GM19467 (cell line): ENCODE data around the gene VMP1.
A peak's percentile ranks its signal among the peaks of the same experiment; 100 is the strongest.

Source experiments
- ATAC-seq: cut with Tn5 transposase; IDR thresholded peaks from one replicate; pipeline ENCODE4 v1.9.1; 2021; ENCODE audit warnings: mild to moderate bottlenecking, moderate library complexity; ENCODE audit not compliant: unreplicated experiment

Gene VMP1

DNA sequence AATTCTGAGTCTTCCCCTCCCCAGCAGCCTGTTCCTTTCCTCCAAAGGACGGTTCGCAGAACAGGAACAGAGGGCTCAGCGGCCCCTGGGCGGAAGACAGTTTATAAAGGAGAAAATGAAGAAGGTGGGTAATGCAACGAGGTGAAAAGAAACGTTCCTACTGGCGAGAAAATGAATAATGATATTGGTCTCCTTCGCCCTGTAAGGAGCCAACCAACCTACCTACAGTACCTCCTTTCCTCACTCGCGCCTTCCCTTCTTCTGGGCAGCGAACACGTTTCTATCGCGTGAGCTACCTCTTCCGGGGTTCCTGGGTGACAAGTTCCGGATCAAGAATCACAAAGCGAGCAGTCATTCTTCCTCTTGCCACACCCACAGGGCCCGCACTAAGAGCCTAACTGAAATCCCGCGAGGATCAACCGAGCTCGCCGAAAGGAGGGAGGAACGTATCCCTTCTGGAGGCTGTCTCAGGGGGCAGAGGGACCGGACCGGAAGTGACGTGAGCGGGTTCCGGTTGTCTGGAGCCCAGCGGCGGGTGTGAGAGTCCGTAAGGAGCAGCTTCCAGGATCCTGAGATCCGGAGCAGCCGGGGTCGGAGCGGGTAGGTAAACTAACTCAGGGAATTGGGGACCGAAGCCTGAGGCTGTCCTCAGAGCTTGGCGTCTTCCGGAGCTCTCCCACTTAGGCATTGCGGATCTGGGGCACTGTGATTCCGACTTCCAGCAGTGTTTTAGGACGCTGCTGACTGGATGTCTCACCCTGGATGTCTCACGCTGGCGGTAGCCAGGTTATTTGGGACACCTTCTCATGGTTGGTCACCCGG is at the start of gene VMP1, which contains the start of gene PTRH2:
Gene VMP1, plus strand, starts transcription at position 506 of the 822 bp plus-strand sequence. CDS start 23,793 bp downstream, outside the sequence.
Gene PTRH2, minus strand, starts transcription at position 282 of the 822 bp plus-strand sequence. CDS start 9,452 bp downstream, outside the sequence.
- peak; percentile 90 for ATAC-seq

GRCh38 chr17:59666235-59666634 is 41.2 kb upstream of the VMP1 start:
- no peak for ATAC-seq

GRCh38 chr17:59668816-59669215 is 38.6 kb upstream of the VMP1 start:
- no peak for ATAC-seq

DNA sequence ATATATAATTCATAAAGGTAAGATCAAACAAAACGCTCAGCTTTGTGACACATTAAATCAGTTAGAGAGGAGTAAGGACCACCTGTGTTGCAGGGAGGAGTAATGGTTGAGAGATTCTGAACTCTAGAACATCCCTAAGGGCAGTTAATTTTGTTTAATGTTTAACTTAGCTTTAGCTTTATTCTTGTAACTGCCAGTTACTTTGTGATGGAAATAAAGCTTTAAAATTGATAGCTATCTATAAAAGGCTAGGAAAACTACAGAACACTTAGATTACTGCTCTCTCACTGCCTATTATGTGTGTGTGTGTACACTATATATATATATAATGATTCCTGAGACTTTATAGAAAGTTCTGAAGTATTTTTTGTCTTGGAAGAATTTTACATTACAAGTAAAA is 38.0 kb upstream of the VMP1 start:
- no peak for ATAC-seq

DNA sequence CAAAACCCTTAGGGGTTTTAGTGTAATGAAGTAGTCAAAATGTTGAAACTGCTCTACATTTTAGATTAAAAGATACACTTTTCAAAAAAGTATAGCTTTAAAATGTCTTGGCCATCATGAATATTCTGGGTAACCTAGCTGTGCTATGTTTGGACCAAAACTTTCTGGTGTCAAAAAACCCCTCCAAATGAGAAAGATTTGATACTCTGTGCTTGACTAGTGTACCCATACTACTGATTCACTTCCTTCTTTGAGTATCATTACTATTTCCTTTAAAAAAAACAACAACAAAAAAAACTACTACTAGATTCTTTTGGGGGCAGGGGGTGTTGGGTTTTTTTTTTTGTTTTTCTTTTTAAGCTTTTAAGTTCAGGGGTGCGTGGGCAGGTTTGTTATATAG is 37.5 kb upstream of the VMP1 start:
- ATAC-seq, result no peak

GRCh38 chr17:59671386-59671785 is 36.1 kb upstream of the VMP1 start:
- ATAC-seq, result no peak

- ATAC-seq, result no peak
Observed at GRCh38 chr17:59675231-59675630, 32.2 kb upstream of the VMP1 start.

DNA sequence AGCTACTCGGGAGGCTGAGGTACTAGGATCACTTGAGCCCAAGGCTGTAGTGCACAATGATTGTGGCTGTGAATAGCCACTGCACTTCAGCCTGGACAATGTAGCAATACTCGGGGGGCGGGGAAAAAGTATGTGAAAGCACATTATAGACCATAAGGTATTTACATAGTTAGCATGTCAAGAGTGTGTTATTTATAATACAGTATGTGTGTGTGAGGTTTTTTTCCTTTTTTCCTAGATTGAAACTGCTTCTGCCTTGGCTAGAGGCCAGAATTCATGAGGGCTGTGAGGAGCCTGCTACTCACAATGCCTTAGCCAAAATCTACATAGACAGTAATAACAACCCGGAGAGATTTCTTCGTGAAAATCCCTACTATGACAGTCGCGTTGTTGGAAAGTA is 30.7 kb upstream of the VMP1 start:
- no peak for ATAC-seq

DNA sequence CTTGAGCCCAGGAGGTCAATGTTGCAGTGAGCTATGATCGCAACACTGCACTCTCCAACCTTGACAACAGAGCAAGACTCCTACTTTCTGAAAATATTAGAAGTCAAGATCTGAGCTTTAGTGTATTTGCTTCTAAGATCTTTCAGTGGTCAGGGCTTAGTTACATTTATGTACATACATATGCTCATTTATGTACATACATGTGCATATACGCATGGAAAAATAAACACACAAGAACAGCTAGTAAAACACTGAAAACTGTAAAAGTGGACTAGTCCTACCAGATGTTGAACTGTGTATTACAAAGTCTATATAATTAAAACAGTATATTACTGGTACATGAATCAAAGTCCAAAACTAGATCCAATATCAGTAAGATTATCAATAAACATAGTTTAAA is 28.5 kb upstream of the VMP1 start:
- ATAC-seq, result no peak

GRCh38 chr17:59680314-59680713 is 27.1 kb upstream of the VMP1 start:
- no peak for ATAC-seq

DNA sequence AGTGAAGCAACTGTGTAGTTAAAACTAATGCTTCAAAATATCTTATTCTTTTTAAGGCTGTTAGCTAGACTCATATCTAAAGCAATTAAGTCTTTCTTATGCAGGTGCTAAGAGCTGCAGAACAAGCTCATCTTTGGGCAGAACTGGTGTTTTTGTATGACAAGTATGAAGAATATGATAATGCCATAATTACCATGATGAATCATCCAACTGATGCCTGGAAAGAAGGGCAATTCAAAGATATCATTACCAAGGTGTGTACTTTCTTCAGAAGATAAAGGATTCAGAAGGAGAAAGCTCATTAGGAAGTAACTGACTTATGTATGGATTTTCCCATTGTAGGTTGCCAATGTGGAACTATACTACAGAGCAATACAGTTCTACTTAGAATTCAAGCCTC is 24.2 kb upstream of the VMP1 start:
- no peak for ATAC-seq

DNA sequence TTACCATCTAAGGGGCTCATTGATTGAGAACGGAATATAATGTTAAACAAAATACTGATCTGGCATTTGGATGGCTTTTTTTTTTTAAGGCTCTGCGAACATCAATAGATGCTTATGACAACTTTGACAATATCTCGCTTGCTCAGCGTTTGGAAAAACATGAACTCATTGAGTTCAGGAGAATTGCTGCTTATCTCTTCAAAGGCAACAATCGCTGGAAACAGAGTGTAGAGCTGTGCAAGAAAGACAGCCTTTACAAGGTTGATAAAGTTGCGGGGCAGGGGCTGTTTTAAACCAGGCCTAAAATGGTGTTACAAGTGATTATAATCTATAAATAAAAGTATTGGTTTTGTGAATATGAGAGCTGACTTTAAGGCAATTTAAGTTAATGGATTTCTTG is 22.5 kb upstream of the VMP1 start:
- ATAC-seq, result no peak

- no peak for ATAC-seq
Observed at GRCh38 chr17:59688008-59688407, 19.4 kb upstream of the VMP1 start.

GRCh38 chr17:59688496-59688895 is 19.0 kb upstream of the VMP1 start:
- no peak for ATAC-seq

DNA sequence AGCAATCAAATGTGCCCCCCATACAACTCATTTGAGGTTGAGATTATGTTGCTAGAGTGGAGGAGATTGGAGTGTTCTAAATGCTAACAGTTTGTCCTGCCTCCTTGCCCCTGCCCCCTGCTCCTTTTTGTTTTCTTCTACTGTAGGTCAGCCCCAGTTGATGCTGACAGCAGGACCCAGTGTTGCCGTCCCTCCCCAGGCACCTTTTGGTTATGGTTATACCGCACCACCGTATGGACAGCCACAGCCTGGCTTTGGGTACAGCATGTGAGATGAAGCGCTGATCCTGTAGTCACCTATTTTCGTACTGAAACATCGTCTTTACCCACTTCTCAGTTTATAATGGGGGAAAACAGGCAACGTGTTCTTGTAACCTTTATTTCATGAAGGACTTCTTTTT is 13.9 kb upstream of the VMP1 start:
- ATAC-seq, result no peak

- no peak for ATAC-seq
Observed at GRCh38 chr17:59694344-59694743, 13.1 kb upstream of the VMP1 start.

DNA sequence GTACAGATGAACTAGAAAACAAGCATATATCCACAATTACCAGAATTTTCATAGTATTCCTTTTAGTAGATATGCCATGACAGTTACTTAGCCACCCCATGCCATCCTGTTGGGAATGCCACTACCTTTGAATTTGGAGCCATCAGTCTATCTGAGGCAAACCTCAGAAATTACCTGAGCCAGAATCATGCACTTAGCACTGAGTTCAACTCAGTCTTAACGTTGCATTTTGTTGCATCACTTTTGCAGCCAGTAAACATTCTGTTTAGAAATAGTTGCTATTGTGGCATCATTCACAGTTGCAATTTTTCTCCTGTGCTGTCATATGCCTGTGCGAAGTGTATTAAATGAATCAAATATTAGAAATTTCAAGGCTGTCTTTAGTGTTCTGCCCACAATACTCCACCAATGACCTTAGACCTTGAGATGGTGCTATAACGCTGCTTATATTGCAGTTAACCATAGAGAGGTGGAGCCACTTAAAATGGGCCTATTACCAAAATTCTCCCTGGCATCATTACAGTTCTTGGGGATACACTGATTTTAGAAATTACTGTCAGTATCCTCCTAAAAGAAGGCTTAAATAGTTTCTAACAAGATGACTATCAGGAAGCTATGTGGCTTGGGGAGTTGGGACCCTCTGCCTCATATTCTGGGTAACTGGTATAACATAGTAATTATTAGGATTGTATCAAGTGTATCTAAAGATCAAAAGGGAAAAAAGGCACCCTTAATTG is 11.3 kb upstream of the VMP1 start:
- no peak for ATAC-seq

GRCh38 chr17:59696682-59697277 is 10.7 kb upstream of the VMP1 start:
- no peak for ATAC-seq

GRCh38 chr17:59698143-59698542 is 9.3 kb upstream of the VMP1 start:
- ATAC-seq, result no peak

DNA sequence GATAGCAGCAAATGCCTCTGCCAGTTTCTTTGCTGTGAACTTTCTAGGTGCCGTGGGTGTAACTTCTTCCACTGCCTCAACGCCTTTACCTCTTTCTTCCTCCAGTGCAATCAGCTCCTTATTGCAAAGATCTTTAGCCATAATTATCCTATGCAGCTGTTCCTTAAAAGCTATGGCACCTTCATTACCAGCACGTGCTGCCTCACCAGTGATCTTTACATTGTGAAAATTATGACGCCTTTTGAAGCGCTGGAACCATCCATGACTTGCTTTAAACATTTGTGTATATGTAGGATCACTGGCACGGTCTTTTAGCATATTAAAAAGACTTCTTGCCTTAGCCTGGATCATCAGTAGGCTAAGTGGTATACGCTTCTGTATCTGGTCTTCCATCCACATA is 8.2 kb upstream of the VMP1 start:
- ATAC-seq, result no peak

DNA sequence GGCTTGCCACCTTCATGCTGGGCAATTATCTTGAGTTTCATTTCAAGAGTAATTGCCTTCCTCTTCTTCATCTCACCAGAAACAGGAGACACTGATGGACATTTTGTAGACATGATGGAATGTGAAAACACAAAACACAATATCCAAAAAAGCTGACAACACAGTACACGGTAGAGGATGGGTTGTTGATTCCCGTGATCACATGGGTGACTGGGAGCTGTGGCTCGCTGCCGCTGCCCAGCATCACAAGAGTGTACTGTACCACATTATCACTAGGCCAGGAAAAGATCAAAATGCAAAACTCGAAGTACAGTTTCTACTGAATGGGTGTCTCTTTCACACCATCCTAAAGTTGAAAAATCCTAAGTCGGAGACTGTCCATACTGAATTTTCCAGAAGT is 7.7 kb upstream of the VMP1 start:
- no peak for ATAC-seq

DNA sequence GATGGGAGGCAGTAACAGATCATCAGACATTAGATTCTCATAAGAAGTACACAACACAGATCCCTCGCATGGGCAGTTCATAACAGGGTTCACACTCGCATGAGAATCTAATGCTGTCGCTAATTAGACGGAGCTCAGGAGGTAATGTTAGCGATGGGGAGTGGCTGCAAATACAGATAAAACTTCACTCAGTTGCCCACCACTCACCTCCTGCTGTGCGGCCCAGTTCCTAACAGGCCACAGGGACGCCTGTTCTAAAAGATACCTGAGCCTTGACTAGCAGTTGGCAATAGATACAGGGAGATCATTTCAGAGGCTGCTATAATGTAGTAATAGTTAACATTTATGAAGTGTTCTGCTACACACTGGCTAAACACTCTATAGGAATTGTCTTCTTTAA is 5.2 kb upstream of the VMP1 start:
- no peak for ATAC-seq
